Neural cell (in vitro differentiated cells): Measurements from ENCODE around the gene FANCL. TPM values are rescaled to one million over a fixed set of nuclear protein-coding genes. Genes with fewer than 3 reads are reported as not detected.

Experiments
- H2AFZ ChIP-seq: fragments of 200-600, 300-800 bp; sonication (generic), shearing (Covaris generic); 2 replicates; pipeline ENCODE4 v1.6.0; 2014; ENCODE audit warnings: low read depth, mild to moderate bottlenecking, antibody characterized with exemption, low read length, moderate library complexity
- H3F3A ChIP-seq: fragments of 200-600 bp; shearing (Covaris generic); 2 replicates; pipeline ENCODE4 v1.6.1; 2016; ENCODE audit warnings: mild to moderate bottlenecking, moderate library complexity, mixed read lengths, antibody characterized with exemption, low read length; ENCODE audit not compliant: insufficient read depth, poor library complexity, severe bottlenecking
- H3K27ac ChIP-seq: fragments of 200-600, 300-800 bp; sonication (generic), shearing (Covaris generic); 2 replicates; pipeline ENCODE4 v1.5.1; 2014; ENCODE audit warnings: mild to moderate bottlenecking, low read length, moderate library complexity
- H3K27me3 ChIP-seq: fragments of 300-800, 200-600 bp; sonication (generic), shearing (Covaris generic); 2 replicates; pipeline ENCODE4 v1.6.0; 2014; ENCODE audit warnings: mild to moderate bottlenecking, low read depth, low read length, moderate library complexity; ENCODE audit not compliant: insufficient read depth
- H3K36me3 ChIP-seq: fragments of 300-800, 200-600 bp; sonication (generic), shearing (Covaris generic); 2 replicates; pipeline ENCODE4 v1.5.1; 2014; ENCODE audit warnings: mild to moderate bottlenecking, antibody characterized with exemption, low read length, moderate library complexity; ENCODE audit not compliant: insufficient read depth
- H3K4me2 ChIP-seq: fragments of 300-800, 200-600 bp; sonication (generic), shearing (Covaris generic); 2 replicates; pipeline ENCODE4 v1.6.0; 2014; ENCODE audit warnings: mild to moderate bottlenecking, low read length
- H3K4me3 ChIP-seq: fragments of 300-800, 200-600 bp; sonication (generic), shearing (Covaris generic); 2 replicates; pipeline ENCODE4 v1.5.1; 2014; ENCODE audit warnings: mild to moderate bottlenecking, low read length, moderate library complexity
- H3K79me2 ChIP-seq: fragments of 200-600 bp; shearing (Covaris generic); replicated peaks from 2 replicates; pipeline ENCODE4 v1.6.0; 2014; ENCODE audit warnings: mild to moderate bottlenecking, low read length, moderate library complexity; ENCODE audit not compliant: insufficient read depth
- H3K9ac ChIP-seq: fragments of 300-800, 200-600 bp; sonication (generic), shearing (Covaris generic); 2 replicates; pipeline ENCODE4 v1.6.1; 2016; ENCODE audit warnings: mild to moderate bottlenecking, low read length, mixed read lengths
- H3K9me2 ChIP-seq: fragments of 200-600 bp; shearing (Covaris generic); 2 replicates; pipeline ENCODE4 v1.6.1; 2016; ENCODE audit warnings: mild to moderate bottlenecking, low read length, mixed read lengths; ENCODE audit not compliant: insufficient read depth
- H3K9me3 ChIP-seq: fragments of 200-600, 300-800 bp; sonication (generic), shearing (Covaris generic); 2 replicates; pipeline ENCODE4 v1.6.1; 2016; ENCODE audit warnings: mild to moderate bottlenecking, mixed run types, low read length, moderate library complexity, mixed read lengths
- H4K20me1 ChIP-seq: fragments of 200-600 bp; shearing (Covaris generic); 2 replicates; pipeline ENCODE4 v1.6.1; 2016; ENCODE audit warnings: mild to moderate bottlenecking, mixed run types; ENCODE audit not compliant: insufficient read depth
- CTCF ChIP-seq: fragments of 450-650 bp; IDR thresholded peaks from 2 replicates; pipeline ENCODE4 v1.5.1; 2014; ENCODE audit warnings: antibody characterized with exemption, mild to moderate bottlenecking, moderate library complexity; ENCODE audit not compliant: poor library complexity, severe bottlenecking
- EP300 ChIP-seq: fragments of 450-650 bp; conservative IDR thresholded peaks from 2 replicates; pipeline ENCODE4 v1.6.1; 2014; ENCODE audit warnings: antibody characterized with exemption, mild to moderate bottlenecking, moderate library complexity; ENCODE audit not compliant: poor library complexity, severe bottlenecking
- EZH2 ChIP-seq: fragments of 200-600, 300-800 bp; shearing (Covaris generic), sonication (generic); IDR thresholded peaks from 2 replicates; pipeline ENCODE4 v1.6.1; 2014; ENCODE audit warnings: antibody characterized with exemption, low read length, borderline replicate concordance, mild to moderate bottlenecking; ENCODE audit not compliant: insufficient read depth, poor library complexity, severe bottlenecking
- MXI1 ChIP-seq: fragments of 450-650 bp; conservative IDR thresholded peaks from 2 replicates; pipeline ENCODE4 v1.6.1; 2014; ENCODE audit warnings: antibody characterized with exemption, mild to moderate bottlenecking; ENCODE audit not compliant: poor library complexity, severe bottlenecking
- POLR2AphosphoS5 ChIP-seq: IDR thresholded peaks from 2 replicates; pipeline ENCODE4 v1.6.1; 2012
- RAD21 ChIP-seq: fragments of 450-650 bp; conservative IDR thresholded peaks from 2 replicates; pipeline ENCODE4 v1.6.1; 2014; ENCODE audit warnings: antibody characterized with exemption, mild to moderate bottlenecking, moderate library complexity
- SMC3 ChIP-seq: fragments of 450-650 bp; conservative IDR thresholded peaks from 2 replicates; pipeline ENCODE4 v1.6.1; 2014; ENCODE audit warnings: antibody characterized with exemption, mild to moderate bottlenecking, moderate library complexity; ENCODE audit not compliant: poor library complexity
- TAF1 ChIP-seq: IDR thresholded peaks from 2 replicates; pipeline ENCODE4 v1.6.1; 2012; ENCODE audit warnings: low read depth
- polyA plus RNA-seq: library from polyadenylated mRNA; depleted of rRNA; stranded (reverse); fragments of >200 nt; gene quantifications from 2 replicates; pipeline ENCODE4 v1.2.3, GENCODE V29; 2014
- TF ChIP-seq, protein P1 (sequence below): IDR thresholded peaks from 2 replicates; pipeline ENCODE4 v1.6.1; 2012; ENCODE audit warnings: borderline replicate concordance

Gene FANCL
- polyA plus RNA-seq, 1 donor from 2014 or later, result 72.8 TPM

GRCh38 chr2:58130238-58130637 is 110.9 kb downstream of the FANCL start:
- no peak overlapping the region for H3K27ac ChIP-seq

GRCh38 chr2:58127111-58127510 is 114.0 kb downstream of the FANCL start:
- no peak for TF ChIP-seq CTCF
- TF ChIP-seq RAD21, result no peak
- no peak for TF ChIP-seq EZH2
- no peak for TF ChIP-seq TAF1
- no peak for TF ChIP-seq SMC3
- TF ChIP-seq POLR2AphosphoS5, result no peak
- TF ChIP-seq MXI1, result no peak
- TF ChIP-seq, protein P1, sequence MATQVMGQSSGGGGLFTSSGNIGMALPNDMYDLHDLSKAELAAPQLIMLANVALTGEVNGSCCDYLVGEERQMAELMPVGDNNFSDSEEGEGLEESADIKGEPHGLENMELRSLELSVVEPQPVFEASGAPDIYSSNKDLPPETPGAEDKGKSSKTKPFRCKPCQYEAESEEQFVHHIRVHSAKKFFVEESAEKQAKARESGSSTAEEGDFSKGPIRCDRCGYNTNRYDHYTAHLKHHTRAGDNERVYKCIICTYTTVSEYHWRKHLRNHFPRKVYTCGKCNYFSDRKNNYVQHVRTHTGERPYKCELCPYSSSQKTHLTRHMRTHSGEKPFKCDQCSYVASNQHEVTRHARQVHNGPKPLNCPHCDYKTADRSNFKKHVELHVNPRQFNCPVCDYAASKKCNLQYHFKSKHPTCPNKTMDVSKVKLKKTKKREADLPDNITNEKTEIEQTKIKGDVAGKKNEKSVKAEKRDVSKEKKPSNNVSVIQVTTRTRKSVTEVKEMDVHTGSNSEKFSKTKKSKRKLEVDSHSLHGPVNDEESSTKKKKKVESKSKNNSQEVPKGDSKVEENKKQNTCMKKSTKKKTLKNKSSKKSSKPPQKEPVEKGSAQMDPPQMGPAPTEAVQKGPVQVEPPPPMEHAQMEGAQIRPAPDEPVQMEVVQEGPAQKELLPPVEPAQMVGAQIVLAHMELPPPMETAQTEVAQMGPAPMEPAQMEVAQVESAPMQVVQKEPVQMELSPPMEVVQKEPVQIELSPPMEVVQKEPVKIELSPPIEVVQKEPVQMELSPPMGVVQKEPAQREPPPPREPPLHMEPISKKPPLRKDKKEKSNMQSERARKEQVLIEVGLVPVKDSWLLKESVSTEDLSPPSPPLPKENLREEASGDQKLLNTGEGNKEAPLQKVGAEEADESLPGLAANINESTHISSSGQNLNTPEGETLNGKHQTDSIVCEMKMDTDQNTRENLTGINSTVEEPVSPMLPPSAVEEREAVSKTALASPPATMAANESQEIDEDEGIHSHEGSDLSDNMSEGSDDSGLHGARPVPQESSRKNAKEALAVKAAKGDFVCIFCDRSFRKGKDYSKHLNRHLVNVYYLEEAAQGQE, result no peak
- no peak for TF ChIP-seq EP300
- no peaks in the 10 kb centered on the region for H3K9me2 ChIP-seq

More at GRCh38 chr2:58130238-58130637, 110.9 kb downstream of the FANCL start:
- H3K79me2 ChIP-seq, result no peaks in the 10 kb centered on the region
- no peak overlapping the region for H3K4me2 ChIP-seq
- TF ChIP-seq POLR2AphosphoS5, result no peak
- TF ChIP-seq RAD21, result no peak
- TF ChIP-seq CTCF, result no peak
- TF ChIP-seq TAF1, result no peak
- TF ChIP-seq MXI1, result no peak
- TF ChIP-seq EZH2, result no peak
- TF ChIP-seq SMC3, result no peak
- no peak for TF ChIP-seq EP300
- TF ChIP-seq, protein P1, result no peak
- no peaks in the 10 kb centered on the region for H3K27me3 ChIP-seq
- H3K36me3 ChIP-seq, result no peaks in the 10 kb centered on the region
- no peak overlapping the region for H2AFZ ChIP-seq
- H3K9me2 ChIP-seq, result no peaks in the 10 kb centered on the region
- H3F3A ChIP-seq, result no peaks in the 10 kb centered on the region
- H4K20me1 ChIP-seq, result no peaks in the 10 kb centered on the region
- H3K9ac ChIP-seq, result no peak overlapping the region
- no peak overlapping the region for H3K4me3 ChIP-seq
- no peaks in the 10 kb centered on the region for H3K9me3 ChIP-seq

More at GRCh38 chr2:58127111-58127510, 114.0 kb downstream of the FANCL start:
- Histone ChIP-seq H3F3A (no peaks in the 10 kb centered on the region), H3K4me3 (no peak overlapping the region), H3K9ac (no peak overlapping the region), H3K4me2 (no peak overlapping the region), H3K9me3 (no peaks in the 10 kb centered on the region), H2AFZ (no peak overlapping the region), H3K36me3 (no peaks in the 10 kb centered on the region), H4K20me1 (no peaks in the 10 kb centered on the region), H3K27me3 (no peaks in the 10 kb centered on the region), H3K27ac (no peak overlapping the region), H3K79me2 (no peaks in the 10 kb centered on the region)
